Activated CD4-positive, alpha-beta T cell treated with anti-CD3 and anti-CD28 coated beads for 1 hour (primary cell): ENCODE measurements around the gene CCL28.

Source experiments
- DNase-seq: peaks from one replicate; pipeline ENCODE4 v3.0.0-alpha.2; 2020

CCL28 gene

DNA sequence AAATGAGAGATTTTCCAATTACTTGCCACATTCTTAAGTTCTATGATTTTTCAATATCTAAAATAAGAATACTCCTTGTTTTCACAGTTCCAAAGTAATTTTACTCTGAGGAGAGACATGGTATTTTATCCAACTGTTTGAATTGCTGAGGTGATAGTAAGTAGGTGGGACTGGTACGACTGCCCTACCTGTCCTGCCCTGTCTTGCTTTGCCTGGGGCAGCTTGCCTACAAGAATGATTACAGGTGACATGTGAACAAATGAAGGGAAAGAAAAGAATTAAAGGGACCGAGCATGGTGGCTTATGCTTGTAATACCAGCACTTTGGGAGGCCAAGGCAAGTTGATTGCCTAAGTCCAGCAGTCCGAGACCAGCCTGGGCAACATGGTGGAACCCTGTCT is 57.4 kb downstream of the CCL28 start:
- DNase-seq = no peak

GRCh38 chr5:43353668-43354067 is 58.5 kb downstream of the CCL28 start:
- DNase-seq = no peak

- no peak for DNase-seq
Measured at GRCh38 chr5:43352915-43353314, 59.3 kb downstream of the CCL28 start.

- no peak for DNase-seq
Measured at GRCh38 chr5:43352131-43352530, 60.1 kb downstream of the CCL28 start.

- DNase-seq = no peak
Measured at GRCh38 chr5:43348861-43349363, 63.3 kb downstream of the CCL28 start.

DNA sequence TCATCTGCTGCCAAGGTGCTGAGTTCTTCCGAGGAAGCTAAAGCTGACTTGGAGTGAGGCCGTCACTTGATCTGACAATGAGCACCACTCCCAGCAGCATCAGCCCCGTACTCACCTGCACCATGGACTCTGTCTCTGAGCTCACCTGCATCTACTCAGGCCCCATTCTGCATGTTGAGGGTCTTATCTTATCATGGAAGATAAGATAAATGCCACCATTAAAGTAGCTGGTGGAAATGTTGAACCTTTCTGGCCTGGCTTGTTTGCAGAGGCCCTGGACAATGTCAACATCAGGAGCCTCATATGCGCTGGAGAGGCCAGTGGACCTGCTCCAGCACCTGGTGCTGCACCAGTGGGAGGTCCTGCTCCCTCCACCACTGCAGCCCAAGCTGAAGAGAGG is 64.0 kb downstream of the CCL28 start:
- no peak for DNase-seq

- no peak for DNase-seq
Measured at GRCh38 chr5:43338862-43339261, 73.3 kb downstream of the CCL28 start.

DNA sequence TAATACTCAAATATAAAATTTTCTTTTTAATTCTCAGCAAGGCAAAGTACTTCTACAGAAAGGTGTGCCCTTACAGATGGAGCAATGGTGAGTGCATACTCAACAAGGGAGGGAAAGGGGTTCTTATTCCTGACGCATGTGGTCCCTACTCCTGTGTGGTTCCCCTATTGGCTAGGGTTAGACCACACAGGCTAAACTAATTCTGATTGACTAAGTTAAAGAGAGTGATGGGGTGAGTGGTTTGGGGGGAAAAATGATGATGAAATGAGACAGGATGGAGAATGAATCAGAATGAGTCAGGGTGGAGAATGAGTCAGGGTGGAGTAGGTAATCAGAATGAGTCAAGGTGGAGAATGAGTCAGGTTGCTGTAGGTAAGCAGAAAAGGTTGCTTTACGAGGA is 76.0 kb downstream of the CCL28 start:
- DNase-seq = no peak

DNA sequence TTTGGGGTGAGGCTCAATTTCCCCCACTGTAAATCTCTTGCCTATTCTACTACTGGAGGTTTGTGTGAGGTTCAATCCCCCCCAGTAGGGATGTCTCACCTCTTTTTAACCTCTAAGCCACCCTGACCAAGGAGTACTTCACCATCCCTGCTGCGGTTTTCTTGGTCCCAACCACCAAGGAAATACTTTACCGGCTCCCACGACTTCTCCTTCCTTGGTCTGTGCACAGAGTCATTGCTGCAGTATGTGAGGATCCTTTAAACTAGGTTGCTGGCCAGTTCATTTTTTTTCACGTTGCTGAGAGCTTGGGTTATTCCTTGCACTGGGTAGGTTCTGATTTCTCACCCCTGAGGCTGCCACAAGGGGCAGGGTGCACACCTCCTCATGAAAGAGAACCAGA is 76.5 kb downstream of the CCL28 start:
- DNase-seq = no peak

DNA sequence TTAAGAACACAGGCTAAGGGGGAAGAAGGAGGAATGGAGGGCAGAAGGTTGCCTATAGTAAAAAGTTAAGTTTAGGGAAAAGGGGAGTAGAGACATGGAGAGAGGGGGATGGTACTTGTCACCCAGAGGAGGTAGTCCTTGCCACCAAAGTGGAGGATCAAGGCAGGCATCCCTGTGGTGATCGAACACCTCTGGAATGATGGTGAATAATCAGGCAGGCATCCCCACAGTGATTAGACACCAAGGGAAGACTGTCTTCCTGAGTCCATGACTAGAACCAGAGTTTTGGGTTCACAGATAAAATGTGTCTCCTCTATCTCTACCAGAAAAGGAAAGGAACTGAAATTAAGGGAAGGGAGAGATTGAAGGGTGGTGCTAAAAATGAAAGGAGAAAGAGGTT is 79.8 kb downstream of the CCL28 start:
- no peak for DNase-seq
